Activated CD8-positive, alpha-beta memory T cell treated with anti-CD3 and anti-CD28 coated beads, Interleukin-2, amount 50 U/mL, for 48 hours (primary cell): ENCODE data around the gene C5orf47.
A peak's percentile ranks its signal among the peaks of the same experiment; 100 is the strongest.
"Not testable (repeated sequence)": the region's sequence is repeated elsewhere in the genome, so short reads cannot be mapped to it uniquely, and the experiment has no call there.

Experiments used
- DNase-seq: peaks from one replicate; pipeline ENCODE4 v3.0.0-alpha.2; 2020

C5orf47 gene

DNA sequence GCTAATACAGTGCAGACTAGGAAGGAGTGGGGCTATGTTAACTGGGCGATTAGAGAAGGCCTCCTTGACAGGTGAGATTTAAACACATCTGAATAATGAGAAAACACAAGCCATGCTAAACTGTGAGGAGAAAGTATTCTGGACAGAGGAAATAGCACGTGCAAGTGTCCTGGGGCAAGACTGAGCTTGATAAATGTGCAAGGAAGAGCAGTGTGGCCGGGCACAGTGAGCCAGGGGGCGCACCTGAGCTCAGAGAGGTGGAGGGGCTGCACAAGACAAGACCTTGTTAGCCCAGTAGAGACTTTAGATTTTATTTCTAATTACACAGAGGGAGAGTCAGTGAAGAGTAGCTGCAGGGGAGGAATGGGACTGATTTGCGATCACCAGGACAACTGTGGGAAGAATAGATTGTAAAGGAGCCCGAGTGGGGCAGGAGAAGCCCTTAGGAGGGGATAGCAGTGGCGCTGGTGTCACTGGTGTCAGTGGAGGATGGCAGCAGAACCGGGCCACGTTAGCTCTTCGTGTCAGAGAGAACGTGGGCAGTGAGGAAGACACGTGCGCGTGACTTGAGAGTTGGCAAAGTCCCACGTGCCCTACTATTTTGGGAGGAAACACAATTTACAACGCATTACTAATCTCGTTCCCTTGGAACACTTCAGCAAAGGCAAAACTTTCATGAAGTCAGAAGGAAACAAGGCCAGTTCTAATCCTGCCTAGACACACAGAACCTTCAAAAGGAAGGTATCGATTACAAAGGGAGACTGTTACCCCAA is 17.9 kb upstream of the C5orf47 start:
- DNase-seq, result no peak

DNA sequence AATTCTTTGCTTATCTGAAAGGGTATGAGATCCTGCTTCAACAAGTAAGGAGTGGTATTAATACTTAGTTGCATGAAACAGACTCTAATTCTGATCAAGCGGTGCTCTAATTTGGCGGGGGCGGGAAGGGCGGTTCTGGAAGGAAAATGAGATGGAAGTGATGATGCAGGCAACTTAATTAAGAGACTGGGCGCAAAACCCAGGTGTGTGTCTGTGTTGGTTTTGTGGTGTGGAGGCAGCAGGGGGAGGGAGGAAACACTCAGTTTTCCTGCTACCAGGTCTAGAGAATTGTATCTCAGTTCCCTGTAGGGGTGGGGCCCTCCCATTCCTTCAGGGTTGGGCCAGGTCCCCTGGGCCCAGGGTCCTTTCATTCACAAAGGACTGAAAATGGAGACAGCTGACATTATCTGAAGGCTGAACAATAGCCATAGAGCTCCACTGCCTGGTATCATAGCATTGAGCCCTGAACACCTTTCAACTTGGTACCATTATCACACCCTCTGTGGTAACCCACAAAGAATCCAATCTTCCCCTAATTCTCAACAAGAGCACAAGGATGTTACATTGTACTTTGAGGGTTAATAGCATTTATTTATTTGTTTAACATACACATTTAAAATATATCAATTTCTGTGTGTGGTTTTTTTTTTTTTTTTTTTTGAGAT is 17.2 kb upstream of the C5orf47 start:
- DNase-seq, result no peak

GRCh38 chr5:173972607-173972924 is 16.4 kb upstream of the C5orf47 start:
- peak; percentile 53 for DNase-seq

- DNase-seq, result peak; percentile 85
Measured at GRCh38 chr5:173972925-173973615, 15.9 kb upstream of the C5orf47 start.

DNA sequence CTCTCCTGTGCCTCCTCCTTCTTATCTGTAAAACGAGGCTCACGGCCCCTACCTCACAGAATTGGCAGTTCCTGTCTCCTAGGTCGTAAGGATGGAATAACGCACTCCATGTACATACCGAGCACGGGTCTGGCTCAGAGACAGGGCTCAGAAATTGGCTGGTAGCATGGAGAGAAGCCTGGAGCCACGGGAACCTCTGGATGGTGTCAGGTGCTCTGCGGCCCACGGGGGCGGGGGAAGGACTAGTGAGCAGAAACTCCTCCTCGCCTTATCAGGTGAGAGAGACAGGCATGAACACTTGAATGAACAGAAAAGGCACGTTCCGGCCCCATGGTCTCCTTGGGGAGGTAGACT is 15.4 kb upstream of the C5orf47 start:
- no peak for DNase-seq

GRCh38 chr5:173974688-173975239 is 14.2 kb upstream of the C5orf47 start:
- DNase-seq, result no peak

DNA sequence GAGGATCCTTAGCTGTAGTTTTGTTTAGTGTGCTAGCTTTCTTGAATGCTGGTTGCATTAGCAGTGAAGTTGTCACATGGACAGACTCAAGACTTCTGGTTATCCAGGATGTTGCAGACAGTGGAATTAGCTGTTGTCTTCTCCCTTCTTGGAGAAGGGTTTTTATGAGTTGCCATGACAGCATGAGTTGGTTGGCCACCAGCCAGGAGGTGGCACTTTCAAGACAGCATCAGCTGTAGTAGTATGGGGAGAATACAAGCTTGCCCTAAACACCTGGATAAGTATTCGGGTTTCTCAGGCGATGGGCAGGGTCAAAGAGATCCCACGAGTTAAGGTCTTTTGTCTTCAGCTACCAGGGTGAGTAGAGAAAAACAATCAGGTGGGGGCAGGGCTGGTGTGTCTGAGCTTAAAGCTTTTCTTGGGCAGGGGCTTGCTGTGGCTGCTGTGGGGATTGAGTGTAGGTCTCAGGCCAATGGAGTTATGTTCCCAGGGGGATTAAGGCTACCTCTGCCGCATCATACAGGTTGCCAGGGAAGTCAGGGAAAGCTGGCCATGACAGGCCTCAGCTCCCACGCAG is 7.7 kb upstream of the C5orf47 start:
- DNase-seq, result no peak

DNA sequence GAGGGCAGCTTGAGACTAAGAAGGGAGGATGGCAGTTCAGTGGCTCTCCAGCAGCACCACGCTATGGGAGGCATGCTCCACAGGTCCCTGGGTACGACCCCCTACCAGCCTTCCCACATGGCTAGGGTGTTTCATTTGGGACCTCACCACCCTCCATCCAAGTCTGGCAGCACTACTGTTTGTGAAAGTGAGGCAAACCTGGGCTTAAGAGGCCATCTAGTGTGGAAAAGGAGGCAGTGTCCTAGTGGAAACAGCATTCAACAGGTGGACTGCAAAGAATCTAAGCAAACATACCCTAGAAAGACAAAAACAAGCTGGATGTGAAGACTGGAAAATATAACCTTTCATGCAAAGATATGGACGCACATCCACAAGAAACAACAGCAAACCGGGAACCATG is 4.8 kb upstream of the C5orf47 start:
- no peak for DNase-seq

DNA sequence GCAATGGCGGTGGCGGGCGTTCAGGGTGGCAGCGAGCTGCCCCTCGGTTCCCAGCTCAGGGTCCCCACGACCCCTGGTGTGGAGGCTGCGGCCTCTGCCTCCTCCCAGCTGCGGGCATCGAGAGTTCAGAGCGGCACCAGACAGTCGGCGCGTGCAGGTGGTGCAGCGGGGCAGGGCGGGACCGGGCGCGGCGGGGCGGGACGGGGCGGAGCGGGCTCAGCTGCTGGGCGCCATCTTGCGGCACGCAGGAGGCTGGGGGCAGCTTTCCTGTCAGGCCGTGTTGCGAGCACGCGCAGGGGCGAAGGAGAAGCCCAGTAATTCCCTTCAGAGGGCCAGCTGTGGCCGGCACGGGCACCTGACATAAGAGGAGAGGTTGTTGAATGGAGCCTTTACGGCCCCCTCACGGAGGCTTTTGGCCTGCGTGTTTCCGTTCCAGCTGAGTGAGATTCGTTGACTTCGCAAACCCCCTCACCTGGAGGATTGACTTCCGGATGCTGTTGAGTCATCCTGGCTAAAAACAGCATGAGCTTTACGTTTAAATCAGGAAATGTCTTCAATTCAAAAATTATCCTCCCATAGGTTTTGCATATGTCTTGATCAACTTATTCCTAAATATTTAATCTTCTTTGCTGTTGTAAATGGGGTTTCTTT is 587 bp downstream of the C5orf47 start:
- DNase-seq, result no peak

- DNase-seq, result no peak
Measured at GRCh38 chr5:173997331-173997730, 8.4 kb downstream of the C5orf47 start.

- no peak for DNase-seq
Measured at GRCh38 chr5:173998531-173998930, 9.6 kb downstream of the C5orf47 start.

- DNase-seq, result no peak
Measured at GRCh38 chr5:174000076-174000475, 11.1 kb downstream of the C5orf47 start.

- DNase-seq, result no peak
Measured at GRCh38 chr5:174003795-174004194, 14.8 kb downstream of the C5orf47 start.

DNA sequence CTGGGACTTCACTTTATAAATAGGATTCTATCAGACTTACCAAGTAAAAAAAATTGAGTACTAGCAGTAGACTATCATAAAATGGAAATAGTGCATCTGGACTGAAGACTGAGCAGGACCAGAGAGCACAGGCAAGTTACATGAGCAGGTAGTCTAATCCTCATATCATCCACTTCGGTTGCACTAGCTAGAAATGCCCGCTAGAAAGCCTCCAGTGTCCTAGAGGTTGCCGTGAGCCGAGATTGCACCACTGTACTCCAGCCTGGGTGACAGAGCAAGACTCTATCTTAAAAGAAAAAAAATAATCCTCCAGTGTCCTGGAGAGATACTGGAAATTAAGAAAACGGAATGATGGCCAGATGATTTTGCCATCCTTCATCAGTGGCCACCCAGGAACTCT is 20.0 kb downstream of the C5orf47 start:
- DNase-seq, result no peak

DNA sequence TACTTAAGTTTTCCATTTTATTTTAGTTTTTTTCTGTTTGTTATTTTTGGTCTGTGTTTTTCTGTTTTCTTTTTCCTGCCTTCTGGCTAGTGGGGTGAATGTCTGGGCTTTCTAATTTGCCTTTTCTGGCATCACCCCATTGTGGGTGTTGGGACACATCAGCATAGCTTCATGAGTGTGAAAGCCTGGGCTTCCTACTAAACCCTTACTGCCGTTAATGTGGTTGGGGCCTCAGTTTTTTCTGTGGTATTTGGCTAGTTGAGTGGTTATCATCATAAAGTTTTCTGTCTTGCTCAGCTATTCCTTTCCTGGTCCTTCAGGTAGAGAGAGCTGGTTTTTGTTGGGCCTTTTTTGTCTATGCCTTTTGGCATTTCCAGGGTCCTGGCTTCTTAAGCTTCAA is 21.4 kb downstream of the C5orf47 start:
- no peak for DNase-seq

GRCh38 chr5:174011441-174011840 is 22.5 kb downstream of the C5orf47 start:
- DNase-seq, result no peak

DNA sequence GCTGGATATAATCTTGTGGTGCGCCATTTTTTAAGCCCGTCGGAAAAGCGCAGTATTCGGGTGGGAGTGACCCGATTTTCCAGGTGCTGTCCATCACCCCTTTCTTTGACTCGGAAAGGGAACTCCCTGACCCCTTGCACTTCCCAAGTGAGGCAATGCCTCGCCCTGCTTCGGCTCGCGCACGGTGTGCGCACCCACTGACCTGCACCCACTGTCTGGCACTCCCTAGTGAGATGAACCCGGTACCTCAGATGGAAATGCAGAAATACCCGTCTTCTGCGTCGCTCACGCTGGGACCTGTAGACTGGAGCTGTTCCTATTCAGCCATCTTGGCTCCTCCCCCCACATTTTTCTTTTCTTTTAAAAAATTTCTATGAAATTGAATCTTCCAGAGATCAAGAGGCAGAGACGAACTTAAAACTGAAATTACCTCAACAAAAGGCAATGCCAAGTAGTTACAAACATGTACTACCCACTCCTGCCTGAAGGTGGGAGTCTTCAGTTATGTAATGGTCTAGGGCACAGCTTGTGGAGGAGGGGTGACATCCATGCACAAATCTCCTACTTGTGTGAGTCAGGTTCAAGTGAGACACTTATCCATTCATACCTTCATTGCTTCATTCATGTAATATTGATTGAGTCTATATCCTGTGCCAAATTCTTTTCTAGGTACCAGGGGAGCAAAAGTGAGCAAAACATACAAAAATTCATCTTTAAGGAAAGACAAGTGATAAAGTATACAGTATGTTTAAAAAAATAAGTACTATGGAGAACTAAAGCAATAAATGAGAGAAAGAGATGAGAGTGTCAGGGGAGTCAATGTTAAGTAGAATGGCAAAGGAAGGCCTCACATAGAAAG is 31.3 kb downstream of the C5orf47 start:
- DNase-seq, result not testable (repeated sequence)

- DNase-seq, result no peak
Measured at GRCh38 chr5:174020928-174021304, 31.9 kb downstream of the C5orf47 start.

DNA sequence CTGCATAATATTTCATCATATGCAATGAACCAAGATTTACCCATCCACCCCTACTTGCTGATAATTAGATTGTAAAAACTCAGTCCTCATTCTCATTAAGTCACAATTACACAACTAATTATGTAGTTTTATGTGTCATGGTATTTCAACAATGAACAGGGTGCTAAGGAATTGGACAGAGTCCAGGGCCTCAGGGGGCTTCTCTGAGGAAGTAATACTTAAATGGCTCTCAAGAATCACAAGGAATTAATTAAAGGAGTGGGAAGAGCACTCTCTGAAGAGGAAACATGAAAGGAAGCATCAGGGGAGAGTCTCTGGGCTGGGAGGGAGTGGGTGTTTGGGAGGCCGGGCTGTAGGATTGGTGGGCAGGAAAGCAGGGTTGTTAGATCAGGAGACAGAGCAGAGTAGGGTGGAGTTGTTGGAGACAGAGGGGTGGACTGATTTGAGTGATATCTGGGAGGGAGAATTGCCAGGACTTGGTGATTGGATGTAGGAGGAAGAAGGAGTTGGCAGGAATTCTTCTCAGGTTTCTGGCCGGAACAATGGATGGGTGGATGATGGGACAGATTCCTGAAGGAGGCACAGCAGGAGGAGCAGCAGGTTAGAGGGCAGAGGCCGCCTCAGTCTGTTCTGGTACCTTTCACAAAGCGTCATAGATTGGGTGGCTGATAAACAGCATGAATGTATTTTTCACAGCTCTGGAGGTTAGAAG is 33.6 kb downstream of the C5orf47 start:
- DNase-seq, result no peak

DNA sequence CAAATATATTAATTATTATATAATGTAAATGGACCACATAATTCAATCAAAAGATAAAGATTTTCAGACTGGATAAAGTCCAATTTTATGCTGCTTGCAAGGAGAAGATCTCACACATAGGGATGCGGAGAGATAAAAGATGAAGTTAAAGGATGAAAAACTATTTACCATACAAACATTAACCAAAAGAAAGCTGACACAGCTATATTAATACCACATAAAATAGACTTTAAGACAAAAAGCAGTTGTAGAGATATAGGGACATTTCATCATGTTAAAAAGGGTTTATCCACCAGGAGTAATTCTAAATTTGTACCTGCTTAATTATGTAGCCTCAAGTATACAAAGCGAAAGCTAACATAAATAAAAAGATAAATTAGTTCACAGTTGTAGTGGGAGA is 41.3 kb downstream of the C5orf47 start:
- no peak for DNase-seq

DNA sequence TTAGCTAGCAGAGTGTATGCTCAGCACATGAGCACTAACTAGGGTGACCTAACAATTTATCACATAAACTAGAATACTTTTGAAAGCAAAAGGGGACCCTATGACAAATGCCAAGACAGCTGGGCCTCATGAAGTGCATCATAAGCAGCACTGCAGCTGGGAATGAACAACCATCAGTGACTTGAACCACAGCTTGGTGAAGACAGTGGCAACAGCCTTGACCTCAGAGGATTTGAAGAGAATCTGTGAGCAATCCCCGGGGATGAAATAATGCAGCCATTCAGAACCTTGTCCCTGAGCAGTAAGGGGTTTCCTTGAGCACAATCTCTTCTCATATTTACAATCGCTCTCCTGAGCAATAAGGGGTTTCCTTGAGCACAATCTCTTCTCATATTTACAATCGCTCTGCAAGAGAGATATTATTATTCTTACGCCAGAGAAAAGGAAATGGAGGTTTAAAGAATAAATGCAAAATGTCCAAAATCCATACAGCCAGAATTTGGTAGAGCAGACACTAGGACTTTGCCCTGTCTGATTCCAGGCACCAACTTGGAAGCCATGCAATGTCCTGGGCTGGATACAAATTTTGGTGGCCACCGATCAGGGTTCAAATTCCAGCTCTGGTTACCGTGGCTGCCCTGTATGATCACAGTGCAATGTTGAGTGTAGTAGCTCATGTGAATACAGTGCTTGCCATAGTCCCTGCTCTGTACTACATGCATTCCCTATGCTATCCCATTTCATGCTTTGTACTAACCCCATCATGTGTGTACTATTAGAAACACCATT is 55.7 kb downstream of the C5orf47 start:
- DNase-seq, result no peak
